Mesothelial cell of epicardium (in vitro differentiated cells): ENCODE measurements around the gene TOGARAM1. TPM values are rescaled to one million over a fixed set of nuclear protein-coding genes. Genes with fewer than 3 reads are reported as not detected.

ENCODE experiments used
- DNase-seq, 2 experiments: peaks; one replicate each; pipeline ENCODE4 v3.0.0; 2021; ENCODE audit warnings: low spot score in 2 of 2; ENCODE audit not compliant: unreplicated experiment in 2 of 2
- H3K27ac Mint-ChIP-seq: 2 replicates; pipeline ENCODE4 v1.8.0; 2021; ENCODE audit warnings: mixed read lengths
- H3K27me3 Mint-ChIP-seq: 2 replicates; pipeline ENCODE4 v1.8.0; 2021; ENCODE audit warnings: low read depth, mixed read lengths
- H3K36me3 Mint-ChIP-seq: 2 replicates; pipeline ENCODE4 v1.8.0; 2021; ENCODE audit warnings: mixed read lengths
- H3K4me1 Mint-ChIP-seq: 2 replicates; pipeline ENCODE4 v1.8.0; 2021; ENCODE audit warnings: mixed read lengths
- H3K4me3 Mint-ChIP-seq: 2 replicates; pipeline ENCODE4 v1.8.0; 2021; ENCODE audit warnings: mild to moderate bottlenecking, moderate library complexity, mixed read lengths
- H3K9me3 Mint-ChIP-seq: 2 replicates; pipeline ENCODE4 v1.8.0; 2021; ENCODE audit warnings: mixed read lengths
- CTCF ChIP-seq: fragments of 200-600 bp; sonication (generic); IDR thresholded peaks from one replicate; pipeline ENCODE4 v1.5.0; 2021; ENCODE audit warnings: antibody characterized with exemption; ENCODE audit not compliant: unreplicated experiment
- total RNA-seq: library from RNA; stranded (reverse); gene quantifications from 3 replicates; pipeline ENCODE4 v1.2.1, GENCODE V29; 2021

Gene TOGARAM1
- total RNA-seq, 1 donor from 2014 or later, result 27.3 TPM

GRCh38 chr14:44945264-44945663 lies 16.7 kb upstream of the TOGARAM1 start:
- Mint-ChIP-seq H3K9me3 (peaks cover 20% of the 10 kb centered on the region), H3K4me1 (no peaks in the 10 kb centered on the region), H3K27ac (no peak overlapping the region), H3K4me3 (no peak overlapping the region), H3K27me3 (no peaks in the 10 kb centered on the region), H3K36me3 (peaks cover 49% of the 10 kb centered on the region)
- no peak for TF ChIP-seq CTCF
- DNase-seq, result no peak

- H3K4me3 Mint-ChIP-seq, result no peak overlapping the region
- H3K9me3 Mint-ChIP-seq, result peaks cover 12% of the 10 kb centered on the region
- peaks cover 16% of the 10 kb centered on the region for H3K36me3 Mint-ChIP-seq
These were observed 10.9 kb upstream of the TOGARAM1 start for GRCh38 chr14:44951051-44951450.

GRCh38 chr14:44952391-44953110 lies 9.4 kb upstream of the TOGARAM1 start:
- no peaks in the 10 kb centered on the region for H3K4me1 Mint-ChIP-seq
- DNase-seq, result no peak
- no peak overlapping the region for H3K4me3 Mint-ChIP-seq
- H3K36me3 Mint-ChIP-seq, result peaks cover 9% of the 10 kb centered on the region
- no peaks in the 10 kb centered on the region for H3K27me3 Mint-ChIP-seq
- no peak overlapping the region for H3K27ac Mint-ChIP-seq
- no peak for TF ChIP-seq CTCF
- peaks cover 5% of the 10 kb centered on the region for H3K9me3 Mint-ChIP-seq

More at GRCh38 chr14:44951051-44951450, 10.9 kb upstream of the TOGARAM1 start:
- H3K27me3 Mint-ChIP-seq, result no peaks in the 10 kb centered on the region
- no peak for TF ChIP-seq CTCF
- no peak for DNase-seq
- no peaks in the 10 kb centered on the region for H3K4me1 Mint-ChIP-seq
- no peak overlapping the region for H3K27ac Mint-ChIP-seq

- Mint-ChIP-seq H3K27ac (no peak overlapping the region), H3K9me3 (no peaks in the 10 kb centered on the region), H3K36me3 (peaks cover 2% of the 10 kb centered on the region), H3K27me3 (no peaks in the 10 kb centered on the region), H3K4me3 (no peak overlapping the region), H3K4me1 (peaks cover 7% of the 10 kb centered on the region)
- no peak for DNase-seq
- TF ChIP-seq CTCF, result no peak
These were observed 7.2 kb upstream of the TOGARAM1 start for GRCh38 chr14:44954750-44955149.

GRCh38 chr14:44955528-44955927 lies 6.5 kb upstream of the TOGARAM1 start:
- no peaks in the 10 kb centered on the region for H3K27me3 Mint-ChIP-seq
- H3K9me3 Mint-ChIP-seq, result no peaks in the 10 kb centered on the region
- H3K4me3 Mint-ChIP-seq, result no peak overlapping the region
- peaks cover 2% of the 10 kb centered on the region for H3K36me3 Mint-ChIP-seq
- H3K27ac Mint-ChIP-seq, result no peak overlapping the region
- no peak for DNase-seq
- peaks cover 15% of the 10 kb centered on the region for H3K4me1 Mint-ChIP-seq
- TF ChIP-seq CTCF, result no peak

GRCh38 chr14:44956866-44957265 lies 5.1 kb upstream of the TOGARAM1 start:
- Mint-ChIP-seq H3K27me3 (no peaks in the 10 kb centered on the region), H3K4me3 (no peak overlapping the region), H3K9me3 (no peaks in the 10 kb centered on the region), H3K4me1 (peaks cover 16% of the 10 kb centered on the region), H3K27ac (no peak overlapping the region), H3K36me3 (peaks cover 2% of the 10 kb centered on the region)
- TF ChIP-seq CTCF, result no peak
- DNase-seq, result no peak
